Ishikawa (cell line): ENCODE results near the gene TUBGCP2.

Source experiments
- CEBPB ChIP-seq: IDR thresholded peaks from 2 replicates; pipeline ENCODE4 v1.6.1; 2012
- CREB1 ChIP-seq: IDR thresholded peaks from 2 replicates; pipeline ENCODE4 v1.6.1; 2012; ENCODE audit warnings: low read depth
- EGR1 ChIP-seq: IDR thresholded peaks from 2 replicates; pipeline ENCODE4 v1.6.1; 2012
- EP300 ChIP-seq: IDR thresholded peaks from 2 replicates; pipeline ENCODE4 v1.6.1; 2012; ENCODE audit warnings: borderline replicate concordance
- FOXM1 ChIP-seq: IDR thresholded peaks from 2 replicates; pipeline ENCODE4 v1.6.1; 2012; ENCODE audit warnings: low read depth, borderline replicate concordance
- MAX ChIP-seq: IDR thresholded peaks from 2 replicates; pipeline ENCODE4 v1.6.1; 2012
- NFIC ChIP-seq: IDR thresholded peaks from 2 replicates; pipeline ENCODE4 v1.6.1; 2012
- RAD21 ChIP-seq: IDR thresholded peaks from 2 replicates; pipeline ENCODE4 v1.6.1; 2012; ENCODE audit warnings: low read depth
- REST ChIP-seq: IDR thresholded peaks from 2 replicates; pipeline ENCODE4 v1.6.1; 2012; ENCODE audit warnings: low read depth, mild to moderate bottlenecking
- TAF1 ChIP-seq: IDR thresholded peaks from 2 replicates; pipeline ENCODE4 v1.6.1; 2012; ENCODE audit warnings: low read depth, mild to moderate bottlenecking
- TCF12 ChIP-seq: IDR thresholded peaks from 2 replicates; pipeline ENCODE4 v1.6.1; 2012; ENCODE audit warnings: low read depth
- TEAD4 ChIP-seq: IDR thresholded peaks from 2 replicates; pipeline ENCODE4 v1.6.1; 2012
- USF1 ChIP-seq: IDR thresholded peaks from 2 replicates; pipeline ENCODE4 v1.6.1; 2012
- YY1 ChIP-seq: IDR thresholded peaks from 2 replicates; pipeline ENCODE4 v1.6.1; 2012; ENCODE audit warnings: low read depth
- ZBTB7A ChIP-seq: IDR thresholded peaks from 2 replicates; pipeline ENCODE4 v1.6.1; 2012; ENCODE audit warnings: low read depth

TUBGCP2 gene

GRCh38 chr10:133292919-133293809 is 15.5 kb downstream of the TUBGCP2 start:
- TF ChIP-seq YY1 (no peak), EP300 (no peak), CREB1 (no peak), REST (no peak), TAF1 (no peak), MAX (no peak), USF1 (no peak), NFIC (no peak), TEAD4 (no peak), ZBTB7A (no peak), CEBPB (no peak), RAD21 (no peak), FOXM1 (no peak)

- TF ChIP-seq CREB1, result no peak
- TF ChIP-seq EP300, result no peak
- TF ChIP-seq EGR1, result no peak
- TF ChIP-seq NFIC, result no peak
- no peak for TF ChIP-seq TCF12
- no peak for TF ChIP-seq REST
- no peak for TF ChIP-seq MAX
- no peak for TF ChIP-seq FOXM1
- TF ChIP-seq YY1, result no peak
- no peak for TF ChIP-seq TAF1
- no peak for TF ChIP-seq RAD21
- TF ChIP-seq USF1, result no peak
- TF ChIP-seq ZBTB7A, result no peak
These were observed 18.9 kb downstream of the TUBGCP2 start for GRCh38 chr10:133289761-133290160.

- TF ChIP-seq MAX (no peak), CEBPB (no peak), FOXM1 (no peak), TAF1 (no peak), TEAD4 (no peak), USF1 (no peak), EGR1 (no peak), TCF12 (no peak), REST (no peak), NFIC (no peak), CREB1 (no peak), ZBTB7A (no peak), RAD21 (no peak), YY1 (no peak), EP300 (no peak)
These were observed 20.7 kb downstream of the TUBGCP2 start for GRCh38 chr10:133287832-133288500.
